NOMO-1 treated with dmso at 0.1 percent for 144 hours (cell line): ENCODE measurements around the gene CD40LG.

ENCODE experiments used
- DNase-seq: peaks from one replicate; lab custom pipeline; 2025; ENCODE audit not compliant: unreplicated experiment; lab: John Stamatoyannopoulos, UW

Gene CD40LG

GRCh38 chrX:136646602-136647239 is 1.2 kb upstream of the CD40LG start:
- DNase-seq, result no peak

- no peak for DNase-seq
Measured at GRCh38 chrX:136650811-136651210, 2.9 kb downstream of the CD40LG start.

GRCh38 chrX:136652822-136653723 is 5.1 kb downstream of the CD40LG start:
- DNase-seq, result no peak

- DNase-seq, result no peak
Measured at GRCh38 chrX:136656361-136656964, 8.5 kb downstream of the CD40LG start.

GRCh38 chrX:136658151-136658550 is 10.2 kb downstream of the CD40LG start:
- no peak for DNase-seq

- DNase-seq, result no peak
Measured at GRCh38 chrX:136659174-136659573, 11.2 kb downstream of the CD40LG start.

GRCh38 chrX:136660896-136661295 is 12.9 kb downstream of the CD40LG start:
- no peak for DNase-seq

GRCh38 chrX:136662104-136662503 is 14.1 kb downstream of the CD40LG start:
- no peak for DNase-seq

GRCh38 chrX:136662976-136663375 is 15.0 kb downstream of the CD40LG start:
- DNase-seq, result no peak

- DNase-seq, result peak; percentile 46
Measured at GRCh38 chrX:136665258-136665900, 17.4 kb downstream of the CD40LG start.

- peak; percentile 5 for DNase-seq
Measured at GRCh38 chrX:136666088-136666487, 18.1 kb downstream of the CD40LG start.

GRCh38 chrX:136667446-136668168 is 19.6 kb downstream of the CD40LG start:
- no peak for DNase-seq

GRCh38 chrX:136671006-136671610 is 23.1 kb downstream of the CD40LG start:
- DNase-seq, result no peak

- no peak for DNase-seq
Measured at GRCh38 chrX:136674270-136674985, 26.5 kb downstream of the CD40LG start.

- no peak for DNase-seq
Measured at GRCh38 chrX:136679531-136679930, 31.6 kb downstream of the CD40LG start.

GRCh38 chrX:136684120-136684519 is 36.2 kb downstream of the CD40LG start:
- no peak for DNase-seq

- no peak for DNase-seq
Measured at GRCh38 chrX:136687457-136687856, 39.5 kb downstream of the CD40LG start.

- no peak for DNase-seq
Measured at GRCh38 chrX:136689436-136689835, 41.5 kb downstream of the CD40LG start.

GRCh38 chrX:136691028-136691809 is 43.3 kb downstream of the CD40LG start:
- no peak for DNase-seq
